ENCODE results near the gene HIP1. TPM values are rescaled to one million over a fixed set of nuclear protein-coding genes. Genes with fewer than 3 reads are reported as not detected.
"Not testable (repeated sequence)": the region's sequence is repeated elsewhere in the genome, so short reads cannot be mapped to it uniquely, and the experiment has no call there.

Gene HIP1
- total RNA-seq, 1 donor from 2014 or later = 49.3 TPM

GRCh38 chr7:75696263-75697037, 42.3 kb downstream of the HIP1 start:
- TF ChIP-seq CTCF (IDR thresholded peaks at IDR 0.05; ENCODE audit: unreplicated experiment) = no peak
- H3K27me3 Mint-ChIP-seq (ENCODE audit: unreplicated experiment) = peaks cover 2% of the 10 kb centered on the region
- DNase-seq (ENCODE audit: low spot score) = no peak
- peaks cover 3% of the 10 kb centered on the region for H3K36me3 Mint-ChIP-seq (ENCODE audit: low read depth, unreplicated experiment)
- no peaks in the 10 kb centered on the region for H3K9me3 Mint-ChIP-seq (ENCODE audit: unreplicated experiment)
- no peak overlapping the region for H3K27ac Mint-ChIP-seq (ENCODE audit: unreplicated experiment)
- H3K4me3 Mint-ChIP-seq (ENCODE audit: unreplicated experiment) = no peak overlapping the region
- peaks cover 4% of the 10 kb centered on the region for H3K4me1 Mint-ChIP-seq (ENCODE audit: unreplicated experiment)

GRCh38 chr7:75694638-75695399, 43.9 kb downstream of the HIP1 start:
- no peak for TF ChIP-seq CTCF (IDR thresholded peaks at IDR 0.05; ENCODE audit: unreplicated experiment)
- peaks cover 2% of the 10 kb centered on the region for H3K27me3 Mint-ChIP-seq (ENCODE audit: unreplicated experiment)
- no peak overlapping the region for H3K27ac Mint-ChIP-seq (ENCODE audit: unreplicated experiment)

DNA sequence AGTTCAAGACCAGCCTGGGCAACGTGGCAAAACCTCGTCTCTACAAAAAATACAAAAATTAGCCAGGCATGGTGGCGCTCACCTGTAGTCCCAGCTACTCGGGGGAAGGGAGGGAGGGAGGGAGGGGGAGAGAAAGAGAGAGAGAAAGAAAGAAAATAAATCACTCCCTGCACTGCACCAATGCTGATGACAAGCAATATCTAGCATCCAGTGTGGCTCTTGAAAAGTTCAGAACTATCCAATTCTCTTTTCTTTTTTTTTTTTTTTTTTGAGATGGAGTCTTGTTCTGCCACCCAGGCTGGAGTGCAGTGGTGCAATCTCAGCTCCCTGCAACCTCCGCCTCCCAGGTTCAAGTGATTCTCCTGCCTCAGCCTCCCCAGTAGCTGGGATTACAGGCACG, 45.1 kb downstream of the HIP1 start:
- not testable (repeated sequence) for H3K4me3 Mint-ChIP-seq (ENCODE audit: unreplicated experiment); H3K36me3 Mint-ChIP-seq (ENCODE audit: low read depth, unreplicated experiment); H3K4me1 Mint-ChIP-seq (ENCODE audit: unreplicated experiment); H3K27ac Mint-ChIP-seq (ENCODE audit: unreplicated experiment); DNase-seq (ENCODE audit: low spot score); H3K9me3 Mint-ChIP-seq (ENCODE audit: unreplicated experiment); H3K27me3 Mint-ChIP-seq (ENCODE audit: unreplicated experiment)

More at GRCh38 chr7:75694638-75695399, 43.9 kb downstream of the HIP1 start:
- H3K36me3 Mint-ChIP-seq (ENCODE audit: low read depth, unreplicated experiment) = peaks cover 3% of the 10 kb centered on the region
- no peak overlapping the region for H3K4me3 Mint-ChIP-seq (ENCODE audit: unreplicated experiment)
- H3K4me1 Mint-ChIP-seq (ENCODE audit: unreplicated experiment) = peaks cover 4% of the 10 kb centered on the region
- no peaks in the 10 kb centered on the region for H3K9me3 Mint-ChIP-seq (ENCODE audit: unreplicated experiment)
- DNase-seq (ENCODE audit: low spot score) = no peak

GRCh38 chr7:75691793-75692543, 46.8 kb downstream of the HIP1 start:
- peaks cover 4% of the 10 kb centered on the region for H3K27me3 Mint-ChIP-seq (ENCODE audit: unreplicated experiment)
- H3K36me3 Mint-ChIP-seq (ENCODE audit: low read depth, unreplicated experiment) = peaks cover 3% of the 10 kb centered on the region
- no peak overlapping the region for H3K27ac Mint-ChIP-seq (ENCODE audit: unreplicated experiment)
- TF ChIP-seq CTCF (IDR thresholded peaks at IDR 0.05; ENCODE audit: unreplicated experiment) = no peak
- H3K9me3 Mint-ChIP-seq (ENCODE audit: unreplicated experiment) = no peaks in the 10 kb centered on the region
- H3K4me3 Mint-ChIP-seq (ENCODE audit: unreplicated experiment) = no peak overlapping the region
- H3K4me1 Mint-ChIP-seq (ENCODE audit: unreplicated experiment) = peaks cover 4% of the 10 kb centered on the region
- DNase-seq (ENCODE audit: low spot score) = no peak

GRCh38 chr7:75690121-75690523, 48.6 kb downstream of the HIP1 start:
- H3K4me1 Mint-ChIP-seq (ENCODE audit: unreplicated experiment) = peaks cover 4% of the 10 kb centered on the region
- no peak for TF ChIP-seq CTCF (IDR thresholded peaks at IDR 0.05; ENCODE audit: unreplicated experiment)
- no peaks in the 10 kb centered on the region for H3K9me3 Mint-ChIP-seq (ENCODE audit: unreplicated experiment)
- no peaks in the 10 kb centered on the region for H3K36me3 Mint-ChIP-seq (ENCODE audit: low read depth, unreplicated experiment)
- peaks cover 2% of the 10 kb centered on the region for H3K27me3 Mint-ChIP-seq (ENCODE audit: unreplicated experiment)
- H3K27ac Mint-ChIP-seq (ENCODE audit: unreplicated experiment) = no peak overlapping the region
- H3K4me3 Mint-ChIP-seq (ENCODE audit: unreplicated experiment) = no peak overlapping the region
- DNase-seq (ENCODE audit: low spot score) = no peak
